SW 1271 (cell line): ENCODE measurements around the gene WIZ.
"Not testable (repeated sequence)": the region's sequence is repeated elsewhere in the genome, so short reads cannot be mapped to it uniquely, and the experiment has no call there.

Experiments
- DNase-seq, 2 experiments: peaks; one replicate each; lab custom pipeline; 2025; lab: John Stamatoyannopoulos, UW

WIZ gene

GRCh38 chr19:15402411-15403150 lies 47.2 kb downstream of the WIZ start:
- no peak for DNase-seq

DNA sequence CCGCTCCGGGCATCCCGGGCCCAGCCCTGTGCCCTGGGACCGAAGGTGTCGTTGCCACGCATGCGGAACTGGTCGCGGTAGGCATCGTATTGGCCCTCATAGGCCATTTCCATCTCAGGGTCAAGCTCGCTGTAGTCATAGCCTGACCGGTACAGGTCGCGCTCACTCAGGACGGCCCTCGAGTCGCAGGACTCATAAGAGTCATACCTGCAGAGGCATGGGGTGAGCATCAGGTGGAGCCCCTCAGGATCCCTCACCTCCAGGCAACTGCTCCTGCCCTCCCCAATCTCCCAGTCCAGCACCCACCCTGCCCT lies 48.4 kb downstream of the WIZ start:
- no peak for DNase-seq

DNA sequence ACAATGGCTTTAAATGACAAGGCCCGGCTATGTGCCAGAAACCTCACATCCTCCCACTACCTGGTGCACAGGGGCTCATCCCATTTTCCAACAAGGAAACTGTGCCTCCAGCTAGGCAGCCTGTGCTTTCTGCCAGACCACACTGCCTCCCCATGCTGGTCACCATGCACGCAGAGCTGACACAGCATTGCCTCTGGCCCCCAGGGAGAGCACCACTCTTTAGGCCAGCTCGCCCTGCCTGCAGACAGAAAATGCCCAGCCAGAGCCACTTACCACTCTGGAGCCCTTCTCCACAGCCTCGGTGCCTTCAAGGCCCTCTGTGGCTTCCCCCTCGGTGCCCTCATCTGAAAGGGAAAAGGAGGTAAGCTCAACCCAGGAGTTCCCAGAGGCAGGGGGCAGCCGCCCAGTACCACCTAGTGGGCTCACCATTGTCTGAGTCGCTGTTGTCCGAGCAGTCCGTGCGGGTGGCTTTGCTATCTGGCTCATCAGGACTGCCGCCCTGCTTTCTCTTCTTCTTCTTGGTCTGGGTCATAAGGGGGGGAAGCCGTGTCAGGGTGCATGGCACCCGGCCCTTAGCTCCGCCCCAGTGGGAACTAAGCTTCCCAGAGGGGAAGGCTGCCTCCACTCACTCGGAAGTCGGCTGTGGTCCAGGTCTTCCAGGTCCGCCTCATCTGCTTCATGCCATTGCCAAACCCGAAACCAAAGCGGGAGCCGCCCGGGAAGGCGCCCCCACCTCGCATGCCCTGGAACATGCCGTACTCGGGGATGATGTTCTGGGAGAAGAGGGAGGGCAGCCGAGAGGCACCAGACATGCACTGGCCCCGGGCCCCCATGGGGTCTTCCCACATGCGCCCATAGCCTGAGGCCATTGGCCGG lies 49.0 kb downstream of the WIZ start:
- no peak for DNase-seq

DNA sequence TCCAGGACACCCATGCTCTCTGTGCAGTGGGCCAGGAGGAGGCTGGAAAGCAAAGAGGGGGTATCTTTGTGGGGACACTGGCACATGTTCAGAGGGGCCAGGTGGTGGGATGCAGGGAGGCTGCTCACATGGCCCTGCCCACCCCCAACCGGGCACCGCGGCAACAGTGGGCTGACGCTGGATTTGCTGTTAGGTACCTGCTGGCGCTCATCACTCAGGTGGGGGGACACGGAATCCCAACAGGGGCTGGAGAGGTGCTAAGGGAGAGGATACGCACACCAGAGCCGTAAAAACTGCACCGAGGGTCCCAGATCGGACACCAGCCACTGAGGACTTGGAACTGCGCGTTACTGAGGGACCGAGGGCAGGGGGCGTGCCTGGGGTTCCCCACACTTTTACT lies 50.1 kb downstream of the WIZ start:
- DNase-seq, result no peak

GRCh38 chr19:15399234-15399515 lies 50.6 kb downstream of the WIZ start:
- DNase-seq, result no peak

DNA sequence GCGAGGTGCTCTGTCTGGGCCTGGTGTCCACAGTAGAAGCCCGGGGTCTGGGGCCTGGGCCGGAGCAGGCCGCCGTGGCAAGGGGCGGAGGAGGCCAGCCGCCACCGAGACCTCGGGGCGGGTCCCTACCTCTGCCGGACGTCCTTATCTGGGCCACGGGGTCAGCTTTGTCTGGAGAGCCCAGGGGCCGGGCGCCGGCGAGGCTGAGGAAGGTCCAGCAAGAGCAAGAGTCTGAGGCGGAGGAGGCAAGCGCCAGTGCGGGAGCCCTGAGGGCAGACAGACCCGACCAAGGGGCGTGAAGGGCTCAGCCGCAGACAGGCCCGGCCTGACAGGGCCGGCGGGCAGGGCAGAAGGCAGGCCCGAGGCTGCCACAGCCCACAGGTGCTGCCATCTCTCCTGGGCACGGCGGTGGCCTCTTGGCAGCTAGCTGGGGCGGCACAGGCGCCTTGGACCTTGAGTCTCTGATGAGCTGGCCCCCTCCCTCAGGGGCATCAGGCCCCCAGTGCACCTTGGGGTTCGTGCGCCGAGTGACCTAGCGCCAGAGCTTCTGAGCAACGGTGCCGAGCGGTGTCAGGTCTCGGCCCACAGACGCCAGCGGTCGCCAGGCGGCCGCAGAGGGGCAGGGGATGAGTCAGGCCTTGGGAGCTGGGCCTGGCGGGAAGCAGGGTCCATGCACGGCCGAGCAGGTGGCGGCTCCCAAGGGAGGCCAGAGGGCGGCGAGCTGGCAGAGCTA lies 51.1 kb downstream of the WIZ start:
- no peak for DNase-seq

GRCh38 chr19:15397782-15398181 lies 52.0 kb downstream of the WIZ start:
- no peak for DNase-seq

GRCh38 chr19:15397236-15397635 lies 52.5 kb downstream of the WIZ start:
- DNase-seq, result no peak

GRCh38 chr19:15396436-15396835 lies 53.3 kb downstream of the WIZ start:
- DNase-seq, result no peak

- DNase-seq, result not testable (repeated sequence)
Measured at GRCh38 chr19:15395251-15395650, 54.5 kb downstream of the WIZ start.

DNA sequence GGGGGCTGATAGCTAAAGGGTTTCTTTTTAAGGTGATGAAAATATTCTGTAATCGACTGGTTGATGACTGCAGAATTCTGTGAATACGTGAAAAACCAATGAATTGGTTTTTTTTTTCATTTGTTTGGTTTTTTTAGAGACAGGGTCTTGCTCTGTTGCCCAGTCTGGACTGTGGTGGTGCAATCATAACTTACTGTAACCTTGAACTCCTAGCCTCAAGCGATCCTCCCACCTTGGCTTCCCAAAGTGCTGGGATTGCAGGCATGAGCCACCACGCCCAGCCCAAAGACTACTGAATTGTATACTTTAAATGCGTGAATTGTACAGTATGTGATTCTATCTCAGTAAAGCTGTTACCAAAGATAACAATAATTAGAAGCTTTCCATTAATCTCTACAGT lies 55.3 kb downstream of the WIZ start:
- no peak for DNase-seq

- DNase-seq, result no peak
Measured at GRCh38 chr19:15393963-15394362, 55.8 kb downstream of the WIZ start.

- no peak for DNase-seq
Measured at GRCh38 chr19:15390814-15391213, 58.9 kb downstream of the WIZ start.

DNA sequence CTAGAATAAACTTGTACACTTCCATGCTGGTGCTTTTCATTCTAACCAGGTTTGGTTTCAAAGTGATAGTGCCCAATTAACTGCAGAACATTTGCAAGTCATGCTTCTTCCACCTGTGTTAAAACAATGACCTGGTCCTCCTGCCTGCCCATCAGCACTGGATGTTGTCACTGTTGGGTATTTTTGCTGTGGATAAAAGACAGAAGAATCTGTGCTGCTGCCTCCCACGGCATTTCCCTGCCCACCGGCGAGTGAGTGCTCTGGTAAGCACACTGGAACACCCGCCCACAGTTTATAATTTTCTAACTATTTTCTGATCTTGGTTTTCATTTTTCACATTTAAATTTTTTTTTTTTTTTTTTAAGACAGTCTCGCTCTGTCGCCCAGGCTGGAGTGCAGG lies 67.9 kb downstream of the WIZ start:
- no peak for DNase-seq

- DNase-seq, result no peak
Measured at GRCh38 chr19:15381429-15381828, 68.3 kb downstream of the WIZ start.

DNA sequence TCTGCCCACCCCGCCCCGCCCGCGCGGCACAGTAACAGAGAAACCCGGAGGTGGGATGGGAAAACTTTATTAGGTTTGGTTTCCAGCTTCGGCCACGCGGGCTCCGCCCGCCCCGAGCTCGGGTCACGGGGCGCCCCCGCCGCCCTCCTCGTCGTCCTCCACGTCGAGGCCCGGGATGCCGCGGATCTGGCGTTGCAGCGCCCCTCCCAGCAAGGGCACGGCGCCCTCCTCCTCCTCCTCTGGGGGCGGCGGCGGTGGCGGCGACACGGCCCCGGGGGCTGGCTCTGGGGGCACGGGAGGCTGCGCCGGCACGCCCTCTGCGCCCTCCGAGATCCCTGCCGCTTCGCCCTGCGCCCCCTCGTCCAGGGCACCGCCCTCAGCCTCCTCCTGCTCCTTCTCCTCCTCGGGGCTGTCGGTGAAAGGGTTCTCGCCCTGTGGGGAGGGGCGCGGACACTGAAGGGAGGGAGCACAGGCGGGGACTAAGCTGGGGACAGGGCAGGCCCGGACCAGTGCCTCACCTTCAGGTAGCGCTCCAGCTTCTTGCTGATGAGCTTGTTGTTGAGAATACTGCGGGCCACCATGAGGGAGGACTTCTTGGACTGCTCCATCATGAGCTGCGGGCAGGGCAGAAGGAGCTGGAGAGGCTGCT lies 69.6 kb downstream of the WIZ start:
- peak; percentile 37 to 64 for DNase-seq

- DNase-seq, result peak; percentile 91 to 94
Measured at GRCh38 chr19:15379083-15379998, 70.4 kb downstream of the WIZ start, which contains the start of gene AKAP8. TSS of gene AKAP8 (minus strand) at chr19:15379787. CDS start at chr19:15379731, 56 bp downstream.

DNA sequence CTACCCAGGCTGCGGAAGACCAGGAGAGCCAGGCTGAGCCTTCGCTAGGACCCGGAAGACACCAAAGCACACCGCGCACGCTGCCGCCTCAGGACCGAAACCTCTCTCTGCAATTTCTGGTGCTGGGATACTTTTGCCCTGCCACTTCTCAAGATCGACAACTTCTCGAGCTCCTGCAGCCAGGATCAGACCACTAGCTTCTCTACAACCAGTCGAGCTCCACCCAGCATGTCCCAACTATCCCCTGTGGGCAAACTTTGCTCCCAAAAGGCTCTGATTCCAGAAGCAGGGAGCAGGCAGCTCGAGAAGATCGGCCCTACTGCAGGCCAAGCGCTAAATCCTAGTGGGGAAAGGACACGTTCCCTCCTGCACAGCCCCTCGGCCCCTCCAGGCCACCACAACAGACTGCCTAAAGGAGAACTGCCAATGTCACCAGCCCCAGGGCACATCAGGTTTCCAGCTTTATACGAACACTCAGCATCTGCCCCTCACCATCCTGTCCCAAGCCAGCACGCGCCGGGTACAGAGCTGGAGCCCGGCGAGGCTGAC lies 71.1 kb downstream of the WIZ start:
- DNase-seq, result peak in 1 of 2 experiments; percentile 50

DNA sequence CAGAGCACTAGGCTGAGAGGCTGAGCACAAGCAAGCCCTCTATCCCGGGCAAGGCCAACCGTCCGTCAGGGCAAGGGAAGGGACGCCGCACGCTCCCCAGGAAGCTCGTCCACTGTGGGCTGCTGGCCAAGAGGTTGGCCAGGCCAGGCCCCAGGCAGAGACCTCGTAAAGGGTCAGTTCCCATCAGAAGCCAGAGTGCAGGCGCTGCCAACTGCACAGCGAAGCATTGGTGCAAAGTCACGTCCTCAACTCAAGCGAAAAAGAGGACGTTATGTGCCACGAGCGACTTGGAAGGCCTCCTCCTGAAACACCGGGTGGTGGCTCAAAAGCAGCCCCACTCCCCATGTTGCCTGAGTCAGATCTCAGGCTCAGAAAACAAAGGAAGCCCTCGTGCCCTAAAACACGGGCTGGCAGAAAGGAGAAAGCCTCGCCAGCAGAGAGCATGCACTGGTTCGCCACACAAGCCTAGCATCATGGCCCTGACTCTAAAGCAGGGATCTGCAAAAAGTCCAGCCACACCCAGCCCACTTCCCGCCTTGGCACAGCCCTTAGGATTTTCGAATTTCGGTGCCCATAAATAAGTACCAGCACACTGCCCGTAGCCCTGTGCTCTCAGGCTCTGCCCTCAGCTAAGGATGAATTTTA lies 74.8 kb downstream of the WIZ start:
- DNase-seq, result no peak

- DNase-seq, result no peak
Measured at GRCh38 chr19:15374105-15374651, 75.6 kb downstream of the WIZ start.
